HG03196 (cell line): ENCODE data around the gene TARDBP.
A peak's percentile ranks its signal among the peaks of the same experiment; 100 is the strongest.
"Not testable (repeated sequence)": the region's sequence is repeated elsewhere in the genome, so short reads cannot be mapped to it uniquely, and the experiment has no call there.

ENCODE experiments used
- ATAC-seq: cut with Tn5 transposase; IDR thresholded peaks from one replicate; pipeline ENCODE4 v1.9.1; 2021; ENCODE audit not compliant: unreplicated experiment

The TARDBP gene

DNA sequence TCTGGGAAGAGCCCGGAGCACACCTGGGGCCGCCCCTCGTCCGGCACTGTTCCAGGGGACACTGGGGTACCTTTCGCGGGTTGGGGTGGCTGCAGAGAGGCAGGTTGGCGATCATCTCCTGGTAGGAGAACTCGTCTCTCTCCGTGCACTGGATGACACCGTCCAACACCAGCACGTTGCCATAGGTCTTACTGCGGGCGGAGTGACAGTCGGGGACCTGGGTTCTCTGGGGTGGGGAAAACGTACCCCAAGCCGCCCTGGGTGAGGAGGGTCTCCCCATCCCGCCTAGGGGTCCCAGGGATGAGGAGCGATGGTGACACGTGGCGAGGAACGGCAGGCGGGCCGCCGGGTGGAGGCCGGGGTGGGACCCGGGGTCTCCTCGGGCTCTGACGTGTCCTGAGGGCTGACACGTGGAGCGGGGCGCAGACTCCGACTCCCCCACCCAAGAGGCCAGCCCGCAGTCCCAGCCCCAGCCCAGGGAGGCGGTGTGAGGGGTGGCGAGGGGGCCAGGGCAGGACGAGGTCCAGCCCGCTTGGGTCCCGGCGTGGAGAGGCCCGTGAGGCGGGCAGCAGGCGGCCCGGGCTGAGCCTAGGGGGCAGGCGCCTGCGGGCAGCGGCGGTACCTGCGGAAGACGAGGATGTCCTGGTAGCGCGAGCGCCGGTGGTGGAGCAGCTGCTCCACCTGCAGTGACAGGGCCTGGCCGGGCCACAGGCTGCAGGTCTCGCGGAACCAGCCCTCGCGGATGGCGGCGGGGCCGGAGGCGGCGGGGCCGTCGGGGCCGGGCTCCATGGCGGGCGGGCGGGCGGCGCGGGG is 46.9 kb downstream of the TARDBP start:
- peak; percentile 4 for ATAC-seq

DNA sequence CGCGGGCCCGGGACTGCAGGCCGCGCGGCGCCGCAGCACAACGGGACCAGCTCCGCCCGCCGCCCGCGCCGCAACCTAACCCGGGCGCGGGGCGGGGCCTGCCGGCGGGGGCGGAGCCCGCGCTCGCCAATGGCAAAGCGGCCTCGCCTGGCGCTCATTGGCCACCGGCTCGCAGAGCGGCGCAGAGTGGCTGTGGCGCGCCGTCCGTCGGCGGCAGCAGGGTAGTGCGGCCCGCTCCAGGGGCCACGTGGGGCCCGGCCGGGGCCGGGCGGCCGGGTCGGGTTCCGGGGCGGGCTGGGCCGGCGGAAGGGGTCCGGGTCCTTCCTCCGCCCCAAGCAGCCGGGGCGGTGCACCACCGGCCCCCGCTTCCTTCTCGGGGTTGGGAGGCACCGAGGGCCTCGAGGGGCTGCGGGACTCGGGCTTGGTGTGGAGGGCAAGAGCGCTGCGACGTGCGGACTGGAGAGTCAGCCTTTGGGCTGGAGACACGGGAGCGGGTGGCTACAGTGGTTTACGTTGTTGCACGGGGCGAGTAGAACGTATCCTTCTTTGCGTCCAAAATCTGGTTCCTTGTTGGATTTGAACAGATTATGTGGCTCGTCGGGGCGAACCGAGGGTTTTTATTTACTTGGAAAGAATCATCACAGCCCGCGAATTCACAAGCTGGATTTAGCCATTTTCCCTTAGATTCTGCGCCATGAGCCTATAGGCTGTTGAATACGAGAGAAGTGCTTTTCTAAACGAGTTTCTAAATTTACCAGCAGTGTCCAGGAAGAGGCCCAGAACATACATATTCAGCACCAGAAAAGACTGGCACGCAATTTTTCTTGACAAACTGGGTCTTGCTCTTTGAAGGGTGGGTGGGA is 47.7 kb downstream of the TARDBP start, which contains the start of gene SRM:
SRM (minus strand) TSS at position 51 of the 863 bp plus-strand sequence. CDS start 75 bp downstream, outside the sequence.
- ATAC-seq: peak; percentile 87

DNA sequence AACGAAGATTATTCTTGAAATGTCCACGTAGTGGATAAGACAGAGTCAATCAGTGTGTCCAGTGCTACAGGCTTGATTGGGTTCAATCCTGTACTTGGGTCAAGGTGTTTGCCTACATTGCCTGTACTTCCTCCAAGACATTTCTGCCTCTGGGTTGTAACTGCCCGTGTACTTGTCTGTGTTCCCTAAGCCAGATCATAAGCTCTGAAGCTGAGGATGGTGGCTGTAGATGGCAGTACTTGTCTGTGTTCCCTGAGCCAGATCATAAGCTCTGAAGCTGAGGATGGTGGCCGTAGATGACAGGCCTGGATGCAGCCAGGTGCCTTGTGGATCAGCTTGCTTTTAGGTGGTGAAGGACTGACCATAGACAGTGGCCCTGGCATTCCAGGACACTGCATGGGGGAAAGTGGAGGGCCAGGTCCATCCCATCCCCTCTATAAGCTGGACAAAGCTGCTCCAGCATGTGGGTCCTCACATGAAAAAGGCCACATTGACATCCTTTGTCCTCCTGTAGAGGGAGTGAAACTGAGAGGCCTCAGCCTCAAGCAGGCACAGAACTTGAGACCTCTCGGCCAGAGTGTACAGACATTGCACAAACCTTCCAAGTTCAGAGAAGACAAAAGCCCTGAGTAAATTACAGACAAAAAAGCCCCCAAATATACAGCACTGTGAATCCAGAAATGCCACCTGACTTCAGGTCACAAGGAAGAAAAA is 49.4 kb downstream of the TARDBP start:
- ATAC-seq: no peak

DNA sequence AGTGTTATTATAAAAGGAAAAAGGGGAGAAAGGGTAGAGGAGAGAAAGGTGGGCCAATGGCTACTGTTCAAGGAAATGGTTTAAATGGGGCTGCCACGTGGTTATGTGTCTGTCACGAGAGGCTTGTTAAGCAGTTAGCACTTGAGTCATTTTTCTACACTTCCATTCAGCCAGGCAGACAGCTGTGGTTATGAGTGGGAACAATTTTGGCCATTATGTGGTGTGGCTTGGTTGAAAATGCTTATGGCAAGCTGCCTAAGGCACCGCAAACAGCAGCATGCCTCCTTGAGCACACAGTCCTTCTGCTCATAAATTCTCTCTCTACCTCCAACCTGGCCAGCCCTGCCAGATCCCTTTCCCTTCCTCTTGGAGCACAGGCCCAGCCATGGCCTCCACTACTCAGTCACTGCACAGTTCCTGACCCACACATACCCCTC is 50.5 kb downstream of the TARDBP start:
- no peak for ATAC-seq

DNA sequence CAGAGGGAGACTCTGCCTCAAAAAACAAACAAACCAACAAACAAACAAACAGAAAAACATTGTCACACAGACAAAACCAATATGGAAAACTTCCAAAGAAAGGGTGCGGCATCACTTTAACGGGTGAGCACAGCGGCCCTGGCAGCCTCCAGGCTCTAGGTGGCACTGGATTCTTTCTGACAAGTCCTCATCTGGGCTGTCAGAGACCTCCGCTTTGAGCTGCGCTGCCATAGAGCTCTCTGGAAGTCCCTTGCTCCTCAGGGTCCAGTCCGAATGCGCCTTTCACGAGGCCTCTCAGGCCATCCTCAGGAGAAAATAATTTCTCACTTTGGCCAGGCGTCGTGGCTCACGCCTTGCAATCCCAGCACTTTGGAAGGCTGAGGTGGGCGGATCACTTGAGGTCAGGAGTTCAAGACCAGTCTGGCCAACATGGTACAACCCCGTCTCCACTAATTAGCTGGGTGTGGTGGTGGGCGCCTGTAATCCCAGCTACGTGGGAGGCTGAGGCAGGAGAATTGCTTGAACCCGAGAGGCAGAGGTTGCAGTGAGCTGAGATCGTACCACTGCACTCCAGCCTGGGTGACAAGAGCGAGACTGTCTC is 51.6 kb downstream of the TARDBP start:
- not testable (repeated sequence) for ATAC-seq

DNA sequence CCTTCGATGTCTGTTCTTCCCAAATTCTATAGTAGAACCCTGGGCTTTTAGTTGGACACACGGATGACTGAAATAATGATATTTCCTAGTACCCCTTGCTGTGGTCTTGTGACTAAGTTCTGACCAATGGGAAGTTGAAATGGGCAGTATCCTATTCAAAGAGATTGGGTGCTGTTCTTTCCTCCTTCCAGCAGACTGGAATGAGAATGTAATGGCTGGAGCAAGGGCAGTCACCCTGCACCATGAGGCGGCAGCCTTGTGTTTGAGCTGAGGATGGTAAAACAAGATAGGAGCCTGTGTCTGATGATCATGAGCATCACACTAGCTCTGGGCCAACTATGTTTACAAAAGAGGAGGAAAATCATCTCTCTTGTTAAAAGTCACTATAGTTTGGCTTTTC is 52.5 kb downstream of the TARDBP start:
- no peak for ATAC-seq

DNA sequence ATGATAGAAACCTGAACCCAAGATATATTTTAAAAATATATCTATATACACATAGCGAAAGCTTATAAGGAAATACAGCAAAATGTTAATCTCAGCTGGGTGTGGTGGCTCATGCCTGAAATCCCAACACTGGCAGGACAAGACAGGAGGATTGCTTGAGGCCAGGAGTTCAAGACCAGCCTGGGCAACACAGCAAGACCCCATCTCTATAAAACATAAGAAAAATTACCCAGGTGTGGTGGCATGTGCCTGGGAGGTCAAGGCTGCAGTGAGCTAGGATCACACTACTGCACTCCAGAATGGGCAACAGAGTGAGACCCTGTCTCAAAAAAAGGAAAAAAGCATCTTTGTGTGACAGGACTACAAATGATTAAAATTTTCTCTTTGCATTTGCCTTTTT is 53.3 kb downstream of the TARDBP start:
- no peak for ATAC-seq

DNA sequence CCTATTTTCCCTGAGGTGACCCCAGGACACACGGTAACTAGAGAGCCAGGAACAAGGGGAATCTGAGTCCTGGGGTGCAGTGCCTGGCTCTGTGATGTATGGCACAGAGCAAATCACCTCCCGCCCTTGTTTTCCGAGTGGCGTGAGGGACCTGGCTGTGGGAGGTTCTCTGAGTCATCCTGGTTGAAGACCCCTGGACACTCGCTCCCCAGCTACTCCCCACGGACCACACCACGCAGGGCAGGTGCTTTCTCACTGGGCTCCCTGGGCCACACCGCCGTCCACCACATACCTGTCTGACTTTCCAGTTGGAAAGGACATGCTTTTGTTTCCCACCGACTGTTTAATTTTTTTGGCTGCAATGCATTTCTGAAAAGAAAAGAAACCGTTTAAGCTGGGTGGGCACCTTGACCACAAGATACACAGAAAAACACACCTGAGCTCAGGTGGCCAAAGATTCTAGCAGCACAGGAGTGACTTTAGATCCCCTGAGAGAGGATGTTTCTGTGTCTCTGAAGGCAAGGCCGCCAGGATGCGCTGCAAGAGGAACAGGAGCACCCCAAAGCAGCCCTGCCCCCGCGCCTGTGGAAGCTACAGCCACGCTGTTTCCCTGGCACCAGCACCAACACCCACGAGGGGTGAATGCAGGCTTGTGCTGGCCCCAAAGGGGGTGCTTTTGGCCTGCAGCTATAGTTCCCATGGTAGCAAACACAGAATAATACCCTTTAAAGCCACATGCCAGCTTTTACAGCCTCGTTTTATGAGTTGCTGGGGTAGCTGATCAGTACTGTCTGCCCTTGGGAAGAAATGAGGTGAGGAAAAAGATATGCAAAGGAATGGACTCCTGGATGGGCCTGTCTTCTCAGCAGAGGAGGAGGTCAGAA is 55.5 kb downstream of the TARDBP start:
- no peak for ATAC-seq

DNA sequence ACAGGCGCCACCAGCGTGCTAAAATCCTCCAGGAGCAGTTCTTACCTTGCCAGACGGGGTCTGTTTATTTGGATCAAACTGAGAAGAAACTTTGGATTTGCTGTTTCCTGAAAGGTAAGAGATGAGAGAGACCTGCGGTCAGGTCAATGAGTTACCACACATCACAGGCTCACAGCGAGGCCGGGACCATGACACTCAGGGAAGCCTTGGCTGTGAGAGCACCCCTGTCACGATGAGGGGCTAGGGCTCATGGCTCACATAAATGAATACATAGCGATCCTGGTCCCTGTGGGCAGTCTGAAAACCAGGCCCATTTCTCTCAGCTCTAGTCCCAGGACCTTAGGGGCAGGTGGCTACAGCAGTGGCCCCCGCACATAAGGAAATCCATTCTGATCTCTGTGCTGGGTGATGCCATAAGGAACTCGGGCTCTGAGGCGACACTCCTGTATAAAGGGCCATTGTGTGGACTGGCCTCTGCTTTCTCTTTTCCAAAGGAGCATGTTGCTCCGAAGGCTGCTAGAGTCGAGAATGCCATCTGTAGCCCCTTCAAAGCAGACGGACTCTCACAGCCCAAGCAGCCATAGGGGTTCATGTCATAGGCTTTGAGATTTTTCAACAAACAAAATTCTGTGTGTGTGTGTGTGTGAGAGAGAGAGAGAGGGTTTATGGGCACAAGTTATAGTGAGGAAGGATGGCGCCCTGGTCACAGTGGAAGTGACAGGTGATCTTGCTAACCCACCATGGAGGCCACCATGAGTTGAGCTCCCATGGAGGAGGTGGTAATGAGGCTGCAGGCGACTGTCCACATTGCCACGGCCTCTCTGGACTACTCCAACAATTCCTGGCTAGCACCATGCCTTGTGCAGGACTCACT is 56.4 kb downstream of the TARDBP start:
- ATAC-seq: no peak

DNA sequence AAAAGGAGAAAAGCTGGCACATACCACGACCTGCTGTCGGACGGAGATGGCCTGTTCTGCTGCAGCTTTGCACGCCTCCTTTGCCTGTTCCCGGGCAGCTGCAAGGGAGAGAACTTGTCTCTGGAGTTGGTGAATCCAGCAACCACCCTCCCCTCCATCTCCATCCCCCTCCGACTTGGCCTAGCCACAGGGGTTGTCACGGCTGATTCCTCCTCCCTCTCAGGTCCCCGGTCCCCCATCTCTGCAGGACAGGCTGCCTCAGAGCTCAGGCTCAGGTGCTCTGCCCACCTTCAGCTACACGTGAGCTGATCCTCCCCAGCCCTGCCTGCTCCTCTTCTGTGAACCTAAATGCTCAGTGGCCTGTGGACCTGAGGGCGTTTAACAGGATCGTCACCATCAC is 58.4 kb downstream of the TARDBP start:
- ATAC-seq: no peak

DNA sequence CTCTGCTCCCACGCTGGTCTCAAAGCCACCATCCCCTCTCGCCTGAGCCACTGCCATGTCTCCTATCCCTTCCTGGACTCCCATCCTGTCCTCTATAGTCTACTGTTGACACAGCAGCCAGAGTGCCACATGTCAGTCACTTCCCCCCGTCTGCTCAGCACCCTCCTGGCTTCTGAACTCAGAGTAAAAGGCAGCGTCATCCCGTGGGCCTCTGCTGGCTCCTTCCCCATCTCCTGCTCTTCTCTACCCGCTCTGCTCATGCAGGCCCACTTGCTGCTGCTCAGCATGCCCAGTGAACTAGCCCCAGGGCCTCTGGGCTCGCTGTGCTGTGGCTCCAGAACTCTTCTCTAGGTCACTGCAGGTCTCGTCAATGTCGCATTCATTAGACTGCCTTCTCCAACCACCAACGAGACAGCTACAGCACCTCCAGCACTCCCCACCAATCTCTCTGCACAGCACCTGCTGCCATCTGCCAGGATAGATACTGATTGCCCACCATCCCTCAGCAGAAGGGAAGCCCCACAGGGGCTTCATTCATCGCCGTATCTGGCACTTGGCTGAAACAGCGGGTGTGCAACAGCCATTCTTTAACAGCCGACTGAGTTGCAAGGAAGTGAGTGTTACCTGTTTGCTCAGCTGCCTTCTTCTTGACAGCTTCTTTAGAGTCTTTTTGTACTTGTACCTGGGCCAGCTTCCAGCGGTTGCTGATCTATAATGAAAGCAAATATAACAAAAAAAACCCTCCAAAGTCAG is 59.2 kb downstream of the TARDBP start:
- ATAC-seq: no peak

DNA sequence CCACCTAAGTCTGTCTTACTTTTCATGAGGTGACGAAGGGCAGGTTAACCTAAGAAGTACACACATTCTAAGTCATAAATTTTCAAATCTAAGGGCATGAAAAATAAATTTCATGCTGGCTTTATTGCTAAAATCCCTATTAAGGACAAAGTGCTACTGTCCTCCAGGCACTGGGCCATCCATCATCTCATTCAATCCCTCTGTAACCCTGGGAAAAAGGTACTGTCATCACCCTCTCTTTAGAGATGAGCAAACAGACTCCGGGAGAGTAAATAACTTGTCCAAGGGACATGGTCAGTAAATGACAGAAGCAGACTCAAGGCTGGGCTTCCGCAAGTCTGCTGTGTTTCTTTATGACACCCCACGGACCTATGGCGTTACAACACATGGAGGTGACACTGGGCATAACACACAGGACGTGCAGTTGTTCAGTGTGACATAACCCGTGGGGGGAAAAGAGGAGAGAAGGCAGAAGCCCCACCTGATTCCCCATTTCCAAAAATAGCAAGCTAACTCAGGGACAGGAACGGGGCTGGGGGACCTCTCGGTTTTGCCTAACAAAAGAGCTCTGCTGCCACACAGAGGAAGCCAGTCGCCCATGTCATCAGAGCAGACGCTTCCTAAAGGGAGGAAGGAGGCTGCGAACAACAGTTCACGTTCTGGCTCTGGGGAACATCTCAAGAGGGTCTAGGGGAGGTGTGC is 59.9 kb downstream of the TARDBP start:
- ATAC-seq: no peak

DNA sequence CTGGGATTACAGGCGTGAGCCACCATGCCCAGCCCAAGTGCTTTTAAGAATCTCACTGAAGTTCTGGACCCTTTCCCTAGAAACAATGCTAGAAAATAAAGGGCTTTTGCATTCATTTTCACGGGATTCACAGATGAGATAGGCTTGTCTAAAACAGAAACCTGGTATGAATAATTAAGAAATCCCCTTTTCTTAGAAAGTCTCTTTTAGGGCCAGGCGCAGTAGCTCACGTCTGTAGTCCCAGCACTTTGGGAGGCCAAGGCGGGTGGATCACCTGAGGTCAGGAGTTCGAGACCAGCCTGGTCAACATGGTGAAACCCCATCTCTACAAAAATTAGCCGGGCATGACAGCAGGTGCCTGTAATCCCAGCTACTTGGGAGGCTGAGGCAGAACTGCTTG is 60.9 kb downstream of the TARDBP start:
- ATAC-seq: not testable (repeated sequence)
